ENCODE measurements around the gene NEFH.
A peak's percentile ranks its signal among the peaks of the same experiment; 100 is the strongest.

NEFH gene

GRCh38 chr22:29511126-29511862 lies 31.3 kb downstream of the NEFH start:
- no peak for TF ChIP-seq CTCF (conservative IDR thresholded peaks at IDR 0.05; ENCODE audit: low read depth, low read length)
- no peak for DNase-seq (ENCODE audit: low read depth)
- no peak overlapping the region for H3K4me3 ChIP-seq (ENCODE audit: low read depth, low read length)

- DNase-seq (ENCODE audit: low read depth) = no peak
- TF ChIP-seq CTCF (conservative IDR thresholded peaks at IDR 0.05; ENCODE audit: low read depth, low read length) = no peak
- H3K4me3 ChIP-seq (ENCODE audit: low read depth, low read length) = no peak overlapping the region
These were observed 32.0 kb downstream of the NEFH start for GRCh38 chr22:29512031-29512430.

GRCh38 chr22:29517215-29517908 lies 37.3 kb downstream of the NEFH start:
- no peak for TF ChIP-seq CTCF (conservative IDR thresholded peaks at IDR 0.05; ENCODE audit: low read depth, low read length)
- no peak for DNase-seq (ENCODE audit: low read depth)

GRCh38 chr22:29518427-29518826 lies 38.4 kb downstream of the NEFH start:
- DNase-seq (ENCODE audit: low read depth) = no peak
- TF ChIP-seq CTCF (conservative IDR thresholded peaks at IDR 0.05; ENCODE audit: low read depth, low read length) = no peak
- no peak overlapping the region for H3K4me3 ChIP-seq (ENCODE audit: low read depth, low read length)

More at GRCh38 chr22:29517215-29517908, 37.3 kb downstream of the NEFH start:
- no peak overlapping the region for H3K4me3 ChIP-seq (ENCODE audit: low read depth, low read length)

GRCh38 chr22:29519996-29520395 lies 40.0 kb downstream of the NEFH start:
- no peak for TF ChIP-seq CTCF (conservative IDR thresholded peaks at IDR 0.05; ENCODE audit: low read depth, low read length)
- no peak for DNase-seq (ENCODE audit: low read depth)
- no peak overlapping the region for H3K4me3 ChIP-seq (ENCODE audit: low read depth, low read length)

- no peak for TF ChIP-seq CTCF (conservative IDR thresholded peaks at IDR 0.05; ENCODE audit: low read depth, low read length)
- peak; percentile 89 for DNase-seq (ENCODE audit: low read depth)
- H3K4me3 ChIP-seq (ENCODE audit: low read depth, low read length) = no peak overlapping the region
These were observed 40.8 kb downstream of the NEFH start for GRCh38 chr22:29520851-29521250.

Measured in choroid plexus epithelial cell (primary cell).